ENCODE results near the gene CAMK2G. TPM values are rescaled to one million over a fixed set of nuclear protein-coding genes. Genes with fewer than 3 reads are reported as not detected.
A peak's percentile ranks its signal among the peaks of the same experiment; 100 is the strongest.

CAMK2G gene
- total RNA-seq, 3 donors from 2014 or later (not counting 1 experiment from before 2014, with no cell fraction given), result 53.6 to 73.8 (median 62.3) TPM

DNA sequence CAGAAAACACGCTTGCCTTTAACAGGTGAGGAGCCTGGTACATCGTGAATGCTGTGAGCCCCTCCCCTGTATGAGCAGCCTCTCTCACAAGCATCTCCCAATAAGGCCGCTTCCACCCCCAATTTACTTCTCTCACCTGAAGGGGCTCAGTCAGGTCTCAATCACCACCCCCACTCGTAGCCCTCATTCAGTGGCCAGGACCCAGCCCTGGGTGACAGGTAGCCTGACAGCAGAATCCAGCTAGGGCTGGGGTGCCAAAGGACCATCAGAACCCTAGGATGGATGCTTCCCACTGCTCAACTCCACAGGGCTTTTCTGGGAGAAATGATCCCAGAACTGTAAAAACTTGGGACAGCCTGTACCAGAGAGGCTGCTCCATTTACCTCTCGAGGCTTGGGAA is 56.5 kb downstream of the CAMK2G start:
- no peak overlapping the region for H3K4me3 Mint-ChIP-seq

DNA sequence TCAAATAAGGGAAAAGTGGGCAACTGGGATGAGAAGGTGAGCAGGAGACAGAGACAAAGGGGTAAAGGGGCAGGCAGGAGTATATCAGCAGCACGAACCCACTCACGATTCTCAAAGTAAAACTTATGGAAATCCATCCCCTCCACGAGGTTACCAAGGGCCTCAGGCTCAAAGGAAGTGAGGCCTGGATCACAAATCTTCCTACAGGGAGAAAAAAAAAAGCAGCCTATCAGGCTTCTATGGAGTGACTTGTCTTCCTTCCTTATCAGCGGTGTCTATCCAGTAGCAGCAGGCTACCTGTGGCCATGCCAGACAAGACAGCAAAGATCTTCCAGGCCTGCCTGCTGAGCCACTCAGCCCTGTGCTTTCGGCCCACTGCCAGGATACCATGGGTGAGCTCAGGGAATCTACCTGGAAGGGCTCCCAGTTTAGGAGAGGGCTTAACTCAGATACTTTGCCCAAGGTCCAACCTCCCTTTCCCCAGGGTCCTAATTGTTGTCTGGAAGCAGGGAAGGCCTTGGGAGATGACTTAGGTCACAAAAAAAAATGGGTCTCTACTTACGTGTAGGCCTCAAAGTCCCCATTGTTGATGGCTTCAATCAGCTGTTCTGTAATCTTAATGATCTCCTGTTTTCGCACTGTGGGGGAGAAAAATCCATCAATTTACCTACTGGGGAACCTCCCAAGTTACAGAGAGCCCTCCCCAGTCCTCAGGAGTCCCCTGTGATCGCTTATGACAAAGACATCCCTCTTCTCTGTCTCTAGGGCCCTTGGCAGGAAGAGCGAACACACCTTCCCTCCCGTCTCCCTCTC is 57.2 kb downstream of the CAMK2G start:
- no peaks in the 10 kb centered on the region for H3K27me3 ChIP-seq (ENCODE audit: control insufficient read depth, insufficient read depth, low read length)
- TF ChIP-seq, protein P1, sequence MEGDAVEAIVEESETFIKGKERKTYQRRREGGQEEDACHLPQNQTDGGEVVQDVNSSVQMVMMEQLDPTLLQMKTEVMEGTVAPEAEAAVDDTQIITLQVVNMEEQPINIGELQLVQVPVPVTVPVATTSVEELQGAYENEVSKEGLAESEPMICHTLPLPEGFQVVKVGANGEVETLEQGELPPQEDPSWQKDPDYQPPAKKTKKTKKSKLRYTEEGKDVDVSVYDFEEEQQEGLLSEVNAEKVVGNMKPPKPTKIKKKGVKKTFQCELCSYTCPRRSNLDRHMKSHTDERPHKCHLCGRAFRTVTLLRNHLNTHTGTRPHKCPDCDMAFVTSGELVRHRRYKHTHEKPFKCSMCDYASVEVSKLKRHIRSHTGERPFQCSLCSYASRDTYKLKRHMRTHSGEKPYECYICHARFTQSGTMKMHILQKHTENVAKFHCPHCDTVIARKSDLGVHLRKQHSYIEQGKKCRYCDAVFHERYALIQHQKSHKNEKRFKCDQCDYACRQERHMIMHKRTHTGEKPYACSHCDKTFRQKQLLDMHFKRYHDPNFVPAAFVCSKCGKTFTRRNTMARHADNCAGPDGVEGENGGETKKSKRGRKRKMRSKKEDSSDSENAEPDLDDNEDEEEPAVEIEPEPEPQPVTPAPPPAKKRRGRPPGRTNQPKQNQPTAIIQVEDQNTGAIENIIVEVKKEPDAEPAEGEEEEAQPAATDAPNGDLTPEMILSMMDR (IDR thresholded peaks at IDR 0.05), result no peak
- 94% methylated on average over 10 of the region's 10 CpGs for WGBS (ENCODE audit: insufficient coverage)
- no peak overlapping the region for H3K4me3 ChIP-seq (ENCODE audit: low read length)
- H3K36me3 ChIP-seq (ENCODE audit: control insufficient read depth, insufficient read depth, low read length), result peaks cover 46% of the 10 kb centered on the region
- Mint-ChIP-seq H3K9me3 (no peaks in the 10 kb centered on the region), H3K27me3 (ENCODE audit: low read depth in 2 of 2) (no peaks in the 10 kb centered on the region), H3K36me3 (no peaks in the 10 kb centered on the region), H3K4me1 (peaks cover 7 to 8% of the 10 kb centered on the region in 2 donors), H3K4me3 (no peak overlapping the region), H3K27ac (peak overlapping the region in 1 of 2 donors; percentile 17)
- DNase-seq (no peak), ATAC-seq (no peak)
- H3K9me3 ChIP-seq (ENCODE audit: control insufficient read depth, insufficient read depth, low read length), result no peaks in the 10 kb centered on the region
- H3K4me1 ChIP-seq (ENCODE audit: control insufficient read depth, insufficient read depth, low read length), result peaks cover 2% of the 10 kb centered on the region
- intact Hi-C loops (cut with micrococcal nuclease), result no loop called here
- H3K27ac ChIP-seq (ENCODE audit: low read length), result no peak overlapping the region

More for the DNA sequence above, 56.5 kb downstream of the CAMK2G start:
- no peak for ATAC-seq
- H3K4me3 ChIP-seq (ENCODE audit: low read length), result no peak overlapping the region
- H3K4me1 ChIP-seq (ENCODE audit: control insufficient read depth, insufficient read depth, low read length), result no peaks in the 10 kb centered on the region
- H3K4me1 Mint-ChIP-seq, result peaks cover 4 to 7% of the 10 kb centered on the region in 2 donors
- no peak for DNase-seq
- no peak overlapping the region for H3K27ac Mint-ChIP-seq
- 98% methylated on average over 5 of the region's 5 CpGs for WGBS (ENCODE audit: insufficient coverage)
- H3K27ac ChIP-seq (ENCODE audit: low read length), result no peak overlapping the region
- H3K36me3 Mint-ChIP-seq, result no peaks in the 10 kb centered on the region
- intact Hi-C loops (cut with micrococcal nuclease), result no loop called here
- H3K9me3 ChIP-seq (ENCODE audit: control insufficient read depth, insufficient read depth, low read length), result no peaks in the 10 kb centered on the region
- no peaks in the 10 kb centered on the region for H3K27me3 Mint-ChIP-seq (ENCODE audit: low read depth in 2 of 2)
- H3K9me3 Mint-ChIP-seq, result no peaks in the 10 kb centered on the region
- no peaks in the 10 kb centered on the region for H3K27me3 ChIP-seq (ENCODE audit: control insufficient read depth, insufficient read depth, low read length)
- TF ChIP-seq, protein P1 (IDR thresholded peaks at IDR 0.05), result no peak
- peaks cover 49% of the 10 kb centered on the region for H3K36me3 ChIP-seq (ENCODE audit: control insufficient read depth, insufficient read depth, low read length)

DNA sequence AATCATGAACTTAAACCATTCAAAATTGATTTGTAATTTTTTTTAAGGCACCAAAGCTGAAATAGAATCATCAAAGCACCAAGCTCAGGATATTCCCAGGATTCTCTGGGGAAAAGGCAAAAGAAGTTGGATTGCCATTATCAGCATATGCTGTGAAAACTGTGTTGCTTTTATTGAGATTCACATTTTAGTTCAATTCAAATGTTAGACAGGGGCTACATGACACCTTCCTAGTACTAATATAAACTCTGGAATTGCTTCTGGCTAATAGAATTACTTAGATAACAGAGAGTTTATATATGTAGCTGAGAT is 58.7 kb downstream of the CAMK2G start:
- Histone ChIP-seq H3K9me3 (ENCODE audit: control insufficient read depth, insufficient read depth, low read length) (no peaks in the 10 kb centered on the region), H3K36me3 (ENCODE audit: control insufficient read depth, insufficient read depth, low read length) (peaks cover 36% of the 10 kb centered on the region), H3K27me3 (ENCODE audit: control insufficient read depth, insufficient read depth, low read length) (no peaks in the 10 kb centered on the region), H3K27ac (ENCODE audit: low read length) (no peak overlapping the region), H3K4me1 (ENCODE audit: control insufficient read depth, insufficient read depth, low read length) (peaks cover 6% of the 10 kb centered on the region), H3K4me3 (ENCODE audit: low read length) (no peak overlapping the region)
- Mint-ChIP-seq H3K4me1 (peaks cover 7 to 8% of the 10 kb centered on the region in 2 donors), H3K9me3 (no peaks in the 10 kb centered on the region), H3K27ac (peak overlapping the region in 1 of 2 donors; percentile 17), H3K36me3 (no peaks in the 10 kb centered on the region), H3K4me3 (no peak overlapping the region), H3K27me3 (ENCODE audit: low read depth in 2 of 2) (no peaks in the 10 kb centered on the region)
- intact Hi-C loops (cut with micrococcal nuclease), result no loop called here
- DNase-seq, result no peak
- TF ChIP-seq, protein P1 (IDR thresholded peaks at IDR 0.05), result no peak
- ATAC-seq, result no peak
